ENCODE data around the gene MEF2C.

- TF ChIP-seq CTCF (IDR thresholded peaks at IDR 0.05) (no peak), POLR2A (IDR thresholded peaks at IDR 0.05) (no peak), EP300 (IDR thresholded peaks at IDR 0.05; ENCODE audit: low read depth) (no peak), POLR2AphosphoS5 (IDR thresholded peaks at IDR 0.05) (no peak)
These were observed 121.6 kb downstream of the MEF2C start for GRCh38 chr5:88761269-88761850.
